GM12878 (cell line): ENCODE results near the gene MICALL1. TPM values are rescaled to one million over a fixed set of nuclear protein-coding genes. Genes with fewer than 3 reads are reported as not detected.

Source experiments
- ATAC-seq: fragments of 200-7000 bp; cut with Tn5 transposase; 3 replicates; pipeline ENCODE4 v1.9.1; 2020; ENCODE audit warnings: mild to moderate bottlenecking, moderate library complexity
- BruUV-seq: library from RNA; stranded (reverse); fragments of 400-500 nt; replicated peaks from 2 replicates; lab custom pipeline; 2021; lab: Mats Ljungman, UMichigan
- CTCF ChIA-PET: fragments of 300-600 bp; sonication (Branson Sonifier 250); formaldehyde crosslinking; extraction: SDS; loops from one replicate; lab custom pipeline; 2021; ENCODE audit warnings: inconsistent platforms; lab: Yijun Ruan, JAX
- POLR2A ChIA-PET: fragments of 350-600 bp; formaldehyde crosslinking; extraction: SDS; loops from one replicate; lab custom pipeline; 2021; ENCODE audit warnings: inconsistent platforms; lab: Charles Lee
- RAD21 ChIA-PET: fragments of 300-600 bp; sonication (Branson Sonifier 250); formaldehyde crosslinking; loops from one replicate; lab custom pipeline; 2023; ENCODE audit warnings: antibody characterized with exemption; ENCODE audit not compliant: unreplicated experiment; lab: Charles Lee
- SMC1A ChIA-PET: fragments of 300-600 bp; sonication (Branson Sonifier 250); formaldehyde crosslinking; loops from one replicate; lab custom pipeline; 2023; ENCODE audit not compliant: unreplicated experiment, uncharacterized antibody; lab: Charles Lee
- DNase-seq: peaks from one replicate; pipeline ENCODE4 v3.0.0-alpha.2; 2011; ENCODE audit warnings: low read depth, low spot score
- FAIRE-seq: peaks from 3 replicates; lab custom pipeline; 2011; peaks lifted over from hg19 to GRCh38; lab: Jason Lieb, UNC
- H2AFZ ChIP-seq: 2 replicates; pipeline ENCODE4 v1.6.0; 2011; ENCODE audit warnings: low read depth, low read length, control low read depth; ENCODE audit not compliant: control insufficient read depth
- H3K27ac ChIP-seq: 2 replicates; pipeline ENCODE4 v1.5.1; 2011; ENCODE audit warnings: control low read depth; ENCODE audit not compliant: control insufficient read depth, insufficient read depth
- H3K27me3 ChIP-seq, 2 experiments: replicated peaks in 1 of 2; 2 replicates each; pipeline versions ENCODE4 v1.6.0 to v1.6.1; 2011; ENCODE audit warnings: low read length in 1 of 2; ENCODE audit not compliant: control insufficient read depth in 2 of 2, insufficient read depth in 2 of 2
- H3K36me3 ChIP-seq, 2 experiments: 2 replicates each; pipeline ENCODE4 v1.5.1; 2011; ENCODE audit warnings: low read length in 1 of 2; ENCODE audit not compliant: control insufficient read depth in 2 of 2, insufficient read depth in 2 of 2
- H3K4me1 ChIP-seq: 2 replicates; pipeline ENCODE4 v1.6.1; 2011; ENCODE audit warnings: mild to moderate bottlenecking, low read length, moderate library complexity, mixed read lengths; ENCODE audit not compliant: control insufficient read depth, insufficient read depth
- H3K4me2 ChIP-seq: 2 replicates; pipeline ENCODE4 v1.6.0; 2011; ENCODE audit warnings: control low read depth; ENCODE audit not compliant: control insufficient read depth, insufficient read depth
- H3K4me3 ChIP-seq: fragments of 200-600 bp; sonication (generic); 2 replicates; pipeline ENCODE4 v1.5.1; 2016
- H3K79me2 ChIP-seq: 2 replicates; pipeline ENCODE4 v1.6.0; 2011; ENCODE audit warnings: low read length; ENCODE audit not compliant: control insufficient read depth, insufficient read depth
- H3K9ac ChIP-seq: 2 replicates; pipeline ENCODE4 v1.8.0; 2011; ENCODE audit warnings: low read length, control low read depth, mixed read lengths; ENCODE audit not compliant: control insufficient read depth, insufficient read depth
- H3K9me3 ChIP-seq: replicated peaks from 3 replicates; pipeline ENCODE4 v1.5.1; 2011; ENCODE audit warnings: mild to moderate bottlenecking, low read length; ENCODE audit not compliant: control insufficient read depth, insufficient read depth
- H4K20me1 ChIP-seq: 2 replicates; pipeline ENCODE4 v1.6.0; 2011; ENCODE audit not compliant: control insufficient read depth, insufficient read depth
- CEBPB ChIP-seq, 2 experiments: fragments of 150-350 bp in 1 of 2; IDR thresholded peaks; 2 replicates each; pipeline ENCODE4 v1.6.1; 2012 to 2014; ENCODE audit warnings: low read depth in 2 of 2, low read length in 2 of 2, borderline replicate concordance in 1 of 2, inconsistent platforms in 1 of 2
- EED ChIP-seq: sonication (generic); IDR thresholded peaks from 2 replicates; pipeline ENCODE4 v1.6.1; 2016; ENCODE audit warnings: antibody characterized with exemption, low read depth
- HSF1 ChIP-seq: fragments of 150-350 bp; IDR thresholded peaks from 2 replicates; pipeline ENCODE4 v1.6.1; 2014; ENCODE audit warnings: mild to moderate bottlenecking, low read depth, low read length
- MYB ChIP-seq: fragments of 150-350 bp; IDR thresholded peaks from 2 replicates; pipeline ENCODE4 v1.6.1; 2014; ENCODE audit warnings: mild to moderate bottlenecking, low read depth, low read length, borderline replicate concordance
- ZNF207 ChIP-seq: fragments of 450-650 bp; IDR thresholded peaks from 2 replicates; pipeline ENCODE4 v1.6.1; 2014; ENCODE audit warnings: antibody characterized with exemption, mild to moderate bottlenecking, borderline replicate concordance
- WGBS: methylation state at CpG from one replicate; pipeline ENCODE4 v1.1.6; 2016; ENCODE audit warnings: low lambda C conversion rate; ENCODE audit not compliant: insufficient replicate concordance, insufficient coverage; ENCODE audit errors: missing lambda C conversion rate; 5-methylcytosine and 5-hydroxymethylcytosine counted together
- in situ Hi-C: fragments of 300-500 bp; cut with MboI; formaldehyde crosslinking; loops from 9 replicates; pipeline ENCODE4 v1.14.3; 2018; ENCODE audit warnings: mixed read lengths
- intact Hi-C: fragments of 100-400 bp; cut with micrococcal nuclease; formaldehyde crosslinking; loops from one replicate; pipeline ENCODE4 v1.14.2; 2022; ENCODE audit not compliant: unreplicated experiment
- polyA plus RNA-seq, 11 experiments: library from polyadenylated mRNA; depleted of rRNA in 4 of 11; unstranded in 6 of 11; stranded (reverse) in 5 of 11; fragments of >200 nt; fragmentation: Nextera tagmentation in 4 of 11; fragmentation: Illumina TruSeq in 1 of 11; extraction: Ambion mirVana in 4 of 11; extraction: Trizol in 1 of 11; gene quantifications; 1 replicate in 1 of 11; 2 replicates in 10 of 11; pipeline versions ENCODE4 v1.2.1 to v1.2.3, GENCODE V29; 2011 to 2016; ENCODE audit warnings: inconsistent platforms in 2 of 11, missing spikeins in 2 of 11, low read depth in 1 of 11
- total RNA-seq, 4 experiments: library from RNA; depleted of rRNA in 3 of 4; stranded (reverse); fragments of >200 nt in 3 of 4; fragmentation: Illumina TruSeq in 1 of 4; extraction: Trizol in 1 of 4; gene quantifications; 2 replicates each; pipeline versions ENCODE4 v1.2.1 to v1.2.3, GENCODE V29; 2013 to 2021

MICALL1 gene
- total and polyA plus RNA-seq, 10 of the 15 experiments (the other 5 are each of a cell fraction or from before 2014, with no cell fraction given): 0.72 to 30.7 (median 7.8) TPM

DNA sequence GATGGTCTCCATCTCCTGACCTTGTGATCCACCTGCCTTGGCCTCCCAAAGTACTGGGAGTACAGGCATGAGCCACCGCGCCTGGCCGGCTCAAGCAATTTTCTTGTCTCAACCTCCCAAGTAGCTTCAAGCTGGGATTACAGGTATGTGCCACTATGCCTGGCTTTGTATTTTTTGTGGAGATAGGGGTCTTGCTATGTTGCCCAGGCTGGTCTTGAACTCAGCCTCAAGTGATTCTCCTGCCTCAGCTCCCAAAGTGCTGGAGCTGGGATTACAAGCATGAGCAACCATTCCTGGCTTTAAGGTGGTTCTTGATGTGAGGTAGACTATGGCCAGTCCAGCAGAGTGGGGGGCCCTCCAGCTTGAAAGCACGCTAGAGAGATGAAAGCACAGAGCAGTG, 55.0 kb downstream of the MICALL1 start:
- Histone ChIP-seq H3K27me3 (no peaks in the 10 kb centered on the region), H3K9me3 (no peaks in the 10 kb centered on the region), H3K9ac (no peak overlapping the region), H4K20me1 (no peaks in the 10 kb centered on the region; the same call in 1 of the 2 replicates), H3K36me3 (peaks cover 10 to 35% of the 10 kb centered on the region in 2 experiments), H3K27ac (no peak overlapping the region), H3K4me2 (no peak overlapping the region), H3K4me3 (no peak overlapping the region), H3K4me1 (no peaks in the 10 kb centered on the region), H2AFZ (no peak overlapping the region), H3K79me2 (no peaks in the 10 kb centered on the region)
- DNase-seq (no peak), FAIRE-seq (no peak), ATAC-seq (no peak)
- POLR2A ChIA-PET: no interaction called here
- CTCF ChIA-PET: no interaction called here
- TF ChIP-seq EED (no peak), HSF1 (no peak), CEBPB (IDR thresholded peaks at IDR 0.05; ENCODE audit: borderline replicate concordance in 1 of 2, low read depth in 2 of 2, low read length in 2 of 2) (no peak), ZNF207 (no peak), MYB (no peak)
- SMC1A ChIA-PET: no interaction called here
- WGBS: 100% methylated on average over 4 of the region's 4 CpGs
- RAD21 ChIA-PET: no interaction called here
- in situ Hi-C loops (loop anchor here (5.0 kb wide), 1 partner anchor 144 kb away; no protein-coding TSS in a partner anchor), intact Hi-C loops (no loop called here)
- BruUV-seq: no TSS peak
